HCT116 (cell line): ENCODE measurements around the gene KLF16. TPM values are rescaled to one million over a fixed set of nuclear protein-coding genes. Genes with fewer than 3 reads are reported as not detected.
A peak's percentile ranks its signal among the peaks of the same experiment; 100 is the strongest.
"Not testable (repeated sequence)": the region's sequence is repeated elsewhere in the genome, so short reads cannot be mapped to it uniquely, and the experiment has no call there.

ENCODE experiments used
- ATAC-seq: fragments of 200-7000 bp; cut with Tn5 transposase; 2 replicates; pipeline ENCODE4 v1.9.1; 2020; ENCODE audit warnings: mild to moderate bottlenecking, moderate library complexity
- BruUV-seq: library from RNA; stranded (reverse); fragments of 400-500 nt; replicated peaks from 2 replicates; lab custom pipeline; 2021; lab: Mats Ljungman, UMichigan
- CTCF ChIA-PET: fragments of 300-600 bp; sonication (Branson Sonifier 250); formaldehyde crosslinking; loops from one replicate; lab custom pipeline; 2021; ENCODE audit warnings: antibody characterized with exemption; lab: Charles Lee
- POLR2A ChIA-PET: fragments of 300-600, 350-600 bp; sonication (Branson Sonifier 250); formaldehyde crosslinking; loops from one replicate; lab custom pipeline; 2021; ENCODE audit warnings: antibody characterized with exemption; lab: Charles Lee
- RAD21 ChIA-PET, 2 experiments: fragments of 300-600 bp; sonication (Branson Sonifier 250); formaldehyde crosslinking; loops; one replicate each; lab custom pipeline; 2023; ENCODE audit warnings: low total read pairs in 2 of 2; ENCODE audit not compliant: uncharacterized antibody in 2 of 2, unreplicated experiment in 2 of 2, low non-redundant PET in 1 of 2; lab: Charles Lee
- DNase-seq: peaks from one replicate; pipeline ENCODE4 v3.0.0-alpha.2; 2010; ENCODE audit warnings: low read depth, low spot score
- H2AFZ ChIP-seq: fragments of 200-600 bp; shearing (Covaris generic), sonication (generic); 2 replicates; pipeline ENCODE4 v1.6.1; 2017; ENCODE audit warnings: low read depth, mixed run types, mixed read lengths, antibody characterized with exemption, low read length; ENCODE audit not compliant: poor library complexity, severe bottlenecking
- H3K27ac ChIP-seq: 2 replicates; pipeline ENCODE4 v1.5.1; 2012; ENCODE audit warnings: low read depth, low read length
- H3K27me3 ChIP-seq: fragments of 200-600 bp; sonication (generic); 2 replicates; pipeline ENCODE4 v1.6.1; 2016; ENCODE audit warnings: mixed run types, low read length, mixed read lengths; ENCODE audit not compliant: insufficient read depth
- H3K36me3 ChIP-seq, 2 experiments: fragments of 200-500 bp in 1 of 2; fragments of 200-600 bp in 1 of 2; sonication (Bioruptor generic) in 1 of 2; sonication (generic) in 1 of 2; 2 replicates each; pipeline versions ENCODE4 v1.5.1 to v1.6.1; 2014 to 2016; ENCODE audit warnings: low read length in 2 of 2, inconsistent platforms in 1 of 2, mixed read lengths in 1 of 2, mixed run types in 1 of 2; ENCODE audit not compliant: insufficient read depth in 2 of 2, control insufficient read depth in 1 of 2
- H3K4me1 ChIP-seq, 2 experiments: fragments of 200-600 bp in 1 of 2; sonication (generic) in 1 of 2; 2 replicates each; pipeline versions ENCODE4 v1.5.1 to v1.6.1; 2012 to 2017; ENCODE audit warnings: low read length in 2 of 2, inconsistent platforms in 1 of 2, mild to moderate bottlenecking in 1 of 2, mixed read lengths in 1 of 2, mixed run types in 1 of 2, moderate library complexity in 1 of 2; ENCODE audit not compliant: insufficient read depth in 2 of 2, control insufficient read depth in 1 of 2
- H3K4me2 ChIP-seq: fragments of 200-600 bp; sonication (generic); 2 replicates; pipeline ENCODE4 v1.6.1; 2017; ENCODE audit warnings: mixed run types, low read length, mixed read lengths
- H3K4me3 ChIP-seq, 2 experiments: fragments of 200-600 bp in 1 of 2; sonication (generic) in 1 of 2; replicated peaks in 1 of 2; 2 replicates each; pipeline ENCODE4 v1.5.1; 2011 to 2016; ENCODE audit warnings: low read length in 2 of 2, control low read depth in 1 of 2, low read depth in 1 of 2, mild to moderate bottlenecking in 1 of 2, mixed read lengths in 1 of 2, mixed run types in 1 of 2
- H3K79me2 ChIP-seq: fragments of 200-600 bp; sonication (generic); 2 replicates; pipeline ENCODE4 v1.6.1; 2017; ENCODE audit warnings: mild to moderate bottlenecking, mixed run types, low read length, moderate library complexity, mixed read lengths; ENCODE audit not compliant: insufficient read depth
- H3K9ac ChIP-seq: fragments of 200-600 bp; sonication (generic); 2 replicates; pipeline ENCODE4 v1.6.1; 2016; ENCODE audit warnings: low read length, mixed read lengths
- H3K9me2 ChIP-seq: fragments of 200-600 bp; sonication (generic), shearing (Covaris generic); 2 replicates; pipeline ENCODE4 v1.6.1; 2017; ENCODE audit warnings: mixed run types, mild to moderate bottlenecking, moderate library complexity; ENCODE audit not compliant: insufficient read depth
- H3K9me3 ChIP-seq, 2 experiments: fragments of 200-500 bp in 1 of 2; fragments of 200-600 bp in 1 of 2; sonication (Bioruptor generic) in 1 of 2; sonication (generic) in 1 of 2; 2 replicates each; pipeline ENCODE4 v1.6.1; 2014 to 2017; ENCODE audit warnings: low read length in 2 of 2, mixed read lengths in 2 of 2, inconsistent platforms in 1 of 2, low read depth in 1 of 2, mild to moderate bottlenecking in 1 of 2, mixed run types in 1 of 2, moderate library complexity in 1 of 2; ENCODE audit not compliant: control insufficient read depth in 1 of 2, insufficient read depth in 1 of 2
- H4K20me1 ChIP-seq: fragments of 200-600 bp; sonication (generic), shearing (Covaris generic); 2 replicates; pipeline ENCODE4 v1.6.1; 2017; ENCODE audit warnings: mixed run types, mild to moderate bottlenecking, moderate library complexity; ENCODE audit not compliant: insufficient read depth
- POLR2AphosphoS5 ChIP-seq: IDR thresholded peaks from 2 replicates; pipeline ENCODE4 v1.6.1; 2011; ENCODE audit warnings: mild to moderate bottlenecking, low read depth, low read length, moderate library complexity
- SP1 ChIP-seq: IDR thresholded peaks from 2 replicates; pipeline ENCODE4 v1.6.1; 2012; ENCODE audit warnings: low read depth
- ZFX ChIP-seq: fragments of 450-650 bp; IDR thresholded peaks from 2 replicates; pipeline ENCODE4 v1.6.1; 2017
- intact Hi-C: fragments of 100-400 bp; cut with micrococcal nuclease; formaldehyde crosslinking; loops from 2 replicates; pipeline ENCODE4 v1.10.0; 2022
- total RNA-seq: library from RNA; stranded (reverse); gene quantifications from one replicate; pipeline ENCODE4 v1.2.1, GENCODE V29; 2021; ENCODE audit not compliant: unreplicated experiment
- TF ChIP-seq, protein P1 (sequence below): IDR thresholded peaks from 2 replicates; pipeline ENCODE4 v1.6.1; 2012

The KLF16 gene
- total RNA-seq, 1 experiment from 2014 or later, result 64.3 TPM

DNA sequence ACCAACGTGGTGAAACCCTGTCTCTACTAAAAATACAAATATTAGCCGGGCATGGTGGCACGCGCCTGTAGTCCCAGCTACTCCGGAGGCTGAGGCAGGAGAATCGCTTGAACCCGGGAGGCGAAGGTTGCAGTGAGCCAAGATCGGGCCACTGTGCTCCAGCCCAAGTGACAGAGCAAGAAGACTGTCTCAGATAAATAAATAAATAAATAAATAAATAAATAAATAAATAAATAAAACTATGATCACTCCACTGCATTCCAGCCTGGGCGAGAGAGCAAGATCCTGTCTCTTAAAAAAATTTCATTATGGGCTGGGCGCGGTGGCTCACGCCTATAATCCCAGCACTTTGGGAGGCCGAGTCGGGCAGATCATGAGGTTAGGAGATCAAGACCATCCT is 23.0 kb upstream of the KLF16 start:
- POLR2A ChIA-PET, H3K4me2 ChIP-seq, H3K27me3 ChIP-seq, ATAC-seq, H3K36me3 ChIP-seq, H3K27ac ChIP-seq, H3K9me2 ChIP-seq, DNase-seq, H2AFZ ChIP-seq, H4K20me1 ChIP-seq, CTCF ChIA-PET, intact Hi-C loops, BruUV-seq, H3K9me3 ChIP-seq, RAD21 ChIA-PET, H3K4me3 ChIP-seq, H3K9ac ChIP-seq: not testable (repeated sequence)
- Histone ChIP-seq H3K4me1 (peaks cover 10 to 30% of the 10 kb centered on the region in 2 experiments; a peak in 3 of 4 replicates), H3K79me2 (peaks cover 35% of the 10 kb centered on the region)

GRCh38 chr19:1885398-1886119 is 22.2 kb upstream of the KLF16 start, which contains the start of gene ABHD17A:
ABHD17A (minus strand) TSS chr19:1885496; CDS start chr19:1881566, 3,930 bp downstream.
- H3K9me2 ChIP-seq, BruUV-seq, H2AFZ ChIP-seq, POLR2A ChIA-PET, H4K20me1 ChIP-seq, intact Hi-C loops, H3K27me3 ChIP-seq, H3K9me3 ChIP-seq, RAD21 ChIA-PET, H3K36me3 ChIP-seq: not testable (repeated sequence)
- peak; percentile 73 for DNase-seq
- peak; percentile 70 for TF ChIP-seq POLR2AphosphoS5
- TF ChIP-seq, protein P1, sequence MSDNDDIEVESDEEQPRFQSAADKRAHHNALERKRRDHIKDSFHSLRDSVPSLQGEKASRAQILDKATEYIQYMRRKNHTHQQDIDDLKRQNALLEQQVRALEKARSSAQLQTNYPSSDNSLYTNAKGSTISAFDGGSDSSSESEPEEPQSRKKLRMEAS, result peak; percentile 31; the same call in 1 of the 2 replicates
- TF ChIP-seq ZFX, result peak; percentile 20; the same call in 1 of the 2 replicates
- peak; percentile 61 for TF ChIP-seq SP1
- H3K4me2 ChIP-seq, result peak within 1 kb of the TSS; percentile 94
- H3K79me2 ChIP-seq, result peaks cover 40% of the 10 kb centered on the region
- peak within 1 kb of the TSS; percentile 94 for H3K9ac ChIP-seq
- peak; percentile 92 for ATAC-seq
- peak within 1 kb of the TSS; percentile 49 for H3K27ac ChIP-seq
- peaks cover 10 to 30% of the 10 kb centered on the region in 2 experiments; a peak in 3 of 4 replicates for H3K4me1 ChIP-seq
- H3K4me3 ChIP-seq, result peak within 1 kb of the TSS; percentile 94 to 97
- CTCF ChIA-PET, result interaction anchor here (0.6 to 1.1 kb wide), 2 partner anchors 21 to 98 kb away, joined by 4 to 5 read pairs; no protein-coding TSS in a partner anchor
